ENCODE results near the gene NMT1.

The NMT1 gene

DNA sequence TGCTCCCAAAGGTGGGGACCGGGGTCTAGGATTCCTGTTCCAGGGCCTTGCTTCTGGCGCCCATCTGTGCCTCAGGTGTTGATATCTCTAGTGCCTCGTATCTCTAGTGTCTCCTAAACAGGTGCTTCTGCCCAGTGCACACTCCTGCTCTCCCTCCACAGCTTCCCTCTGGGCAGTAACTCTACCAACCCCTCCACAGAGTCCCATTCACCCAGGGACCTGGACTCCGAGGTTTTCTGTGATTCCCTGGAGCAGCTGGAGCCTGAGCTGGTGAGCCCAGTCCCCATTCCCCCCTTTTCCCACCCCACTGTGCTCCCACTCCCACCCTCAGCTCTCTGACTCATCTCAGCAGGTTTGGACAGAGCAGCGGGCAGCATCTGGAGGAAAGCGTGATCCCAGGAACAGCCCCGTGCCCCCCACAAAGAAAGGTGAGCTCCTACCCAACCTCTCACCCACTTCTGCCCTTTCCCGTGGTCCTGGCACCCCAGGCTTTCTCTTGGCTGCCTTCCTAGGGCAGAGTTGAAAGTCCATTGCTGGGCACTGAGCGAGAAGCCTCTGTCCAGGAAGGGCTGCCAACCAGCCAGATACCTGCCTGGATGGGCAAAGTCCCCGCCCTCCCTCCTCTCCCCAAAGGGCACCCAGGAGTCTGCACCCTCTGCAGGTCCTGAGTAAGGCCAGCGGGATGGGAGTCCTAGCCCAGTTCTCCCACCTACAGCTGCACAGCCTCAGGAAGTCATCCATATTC is 76.6 kb downstream of the NMT1 start:
- no peak for DNase-seq

DNA sequence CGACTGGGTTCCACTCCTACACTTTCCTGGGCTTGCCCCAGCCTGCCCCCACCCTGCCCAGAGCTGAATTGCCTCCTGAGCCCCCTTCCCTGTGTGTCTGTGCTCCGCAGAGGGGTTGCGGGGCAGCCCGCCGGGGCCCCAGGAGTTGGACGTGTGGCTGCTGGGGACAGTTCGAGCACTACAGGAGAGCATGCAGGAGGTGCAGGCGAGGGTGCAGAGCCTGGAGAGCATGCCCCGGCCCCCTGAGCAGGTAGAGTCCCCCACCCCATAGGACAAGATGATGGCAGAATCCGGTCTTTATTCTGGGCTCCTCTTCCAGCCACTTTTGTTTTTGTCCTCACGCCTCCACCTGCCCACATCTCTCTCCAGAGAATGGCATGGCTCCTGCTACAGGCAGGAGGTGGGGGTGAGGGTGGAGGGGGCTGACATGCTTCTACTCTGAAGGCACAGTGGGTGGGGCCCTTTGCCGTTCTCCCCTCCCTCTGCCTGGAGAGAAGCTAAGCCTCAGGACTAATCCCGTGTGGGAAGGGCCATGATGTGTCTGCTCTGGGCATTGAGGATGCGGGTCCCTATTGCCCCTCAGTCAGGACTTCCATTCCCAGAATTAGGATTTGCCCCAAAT is 77.9 kb downstream of the NMT1 start:
- DNase-seq, result no peak

DNA sequence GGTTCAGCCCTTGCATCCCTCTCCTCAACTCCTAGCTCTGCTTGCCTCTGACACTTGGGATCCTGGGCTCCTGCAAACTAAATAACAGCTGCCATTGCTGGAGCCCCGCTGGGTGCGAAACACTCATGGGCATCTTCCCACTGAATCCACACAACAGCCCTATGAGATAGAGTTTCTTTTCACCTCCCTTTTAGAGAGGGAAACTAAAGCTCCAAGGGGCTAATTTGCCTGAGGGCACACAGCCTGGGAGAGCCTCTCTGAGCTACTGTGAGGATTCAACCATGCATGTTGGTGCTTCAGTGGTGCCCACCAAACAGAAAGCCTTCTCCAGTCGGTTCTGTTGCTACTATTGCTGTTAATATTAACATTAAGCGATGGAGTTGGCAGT is 78.4 kb downstream of the NMT1 start:
- DNase-seq, result no peak

DNA sequence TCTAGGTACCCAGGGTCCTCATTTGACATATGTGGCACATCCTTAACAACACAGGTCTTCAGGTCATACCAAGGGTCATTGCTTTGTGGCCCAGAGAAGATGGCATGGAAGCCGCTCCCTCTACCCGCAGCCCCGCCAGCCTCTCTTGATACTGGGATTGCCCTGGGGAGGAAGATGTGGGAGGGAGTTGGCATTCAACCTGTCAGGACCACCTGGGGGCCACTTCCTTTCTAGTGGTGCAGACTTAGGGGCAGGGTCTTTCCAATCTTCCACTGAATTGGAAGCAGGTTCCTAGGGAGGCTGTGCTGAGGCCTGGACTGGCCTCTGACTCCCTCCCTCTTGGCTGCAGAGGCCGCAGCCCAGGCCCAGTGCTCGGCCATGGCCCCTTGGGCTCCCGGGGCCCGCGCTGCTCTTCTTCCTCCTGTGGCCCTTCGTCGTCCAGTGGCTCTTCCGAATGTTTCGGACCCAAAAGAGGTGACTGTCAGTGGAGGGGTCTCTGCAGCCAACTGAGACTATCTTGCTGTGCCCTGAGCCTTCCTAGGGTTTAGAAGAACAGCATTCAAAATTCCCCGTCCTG is 82.1 kb downstream of the NMT1 start:
- DNase-seq, result no peak

DNA sequence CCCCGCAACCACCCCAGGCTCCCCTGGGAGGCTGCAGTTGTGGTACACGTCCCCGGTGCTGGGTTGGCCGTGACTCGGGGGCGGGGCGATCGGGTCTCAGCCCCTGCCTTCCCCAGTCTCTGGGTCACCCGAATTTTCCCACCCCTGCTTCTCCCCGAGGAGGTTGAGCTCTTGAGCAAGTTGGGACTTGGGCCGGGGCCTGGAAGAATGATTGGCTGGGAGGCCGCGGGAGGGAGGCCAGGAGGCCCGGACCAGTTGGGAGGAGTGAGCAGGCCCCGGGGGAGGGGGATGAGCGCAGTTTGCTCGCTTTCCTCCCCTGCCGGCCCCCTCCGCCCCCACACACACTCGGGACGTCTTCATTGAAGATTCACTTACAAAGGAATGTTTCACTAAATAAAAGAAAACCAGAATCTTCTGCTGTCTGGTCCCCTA is 82.7 kb downstream of the NMT1 start:
- DNase-seq, result peak; percentile 90

DNA sequence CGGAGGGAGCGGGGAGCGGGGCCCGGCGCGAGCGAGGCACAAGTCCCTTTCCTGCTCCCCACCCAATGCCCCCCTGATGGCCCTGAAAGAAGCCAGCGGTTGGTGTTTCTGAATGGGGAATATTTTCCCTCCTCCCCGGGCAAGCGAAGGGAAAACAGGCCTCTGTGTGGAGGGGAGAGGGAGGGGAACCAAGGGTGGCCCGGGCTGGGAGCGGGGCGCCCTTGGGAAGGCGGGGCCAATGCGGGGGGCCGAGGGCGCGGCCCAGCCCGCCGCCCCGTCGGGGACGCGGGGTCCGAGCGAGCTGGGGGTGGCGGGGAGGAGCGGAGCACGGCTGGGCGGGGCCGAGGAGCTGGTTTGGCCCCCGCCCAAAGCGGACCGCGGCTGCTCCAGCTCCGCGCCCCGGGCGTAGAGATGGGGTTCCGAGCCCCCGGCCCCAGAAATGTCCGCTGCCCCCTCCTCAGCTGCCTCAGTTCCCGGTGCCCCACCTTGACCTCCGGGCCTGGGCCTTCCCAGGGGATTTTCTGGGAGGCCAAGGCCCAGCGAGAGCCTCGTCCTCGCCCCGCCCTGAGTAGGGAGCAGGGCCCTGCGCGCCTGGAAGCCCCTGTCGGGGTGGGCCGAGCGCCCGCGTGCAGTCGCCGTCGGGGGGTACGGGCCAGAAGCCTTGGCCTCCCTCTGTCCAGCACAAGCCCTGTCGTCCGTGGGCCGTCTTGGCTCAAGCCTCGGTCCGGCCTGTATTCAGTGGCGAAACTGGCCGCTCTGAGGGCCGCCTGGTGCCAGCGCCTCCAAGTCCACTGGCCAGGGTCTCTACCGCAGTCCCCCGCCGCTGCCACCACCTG is 83.3 kb downstream of the NMT1 start:
- DNase-seq, result no peak

DNA sequence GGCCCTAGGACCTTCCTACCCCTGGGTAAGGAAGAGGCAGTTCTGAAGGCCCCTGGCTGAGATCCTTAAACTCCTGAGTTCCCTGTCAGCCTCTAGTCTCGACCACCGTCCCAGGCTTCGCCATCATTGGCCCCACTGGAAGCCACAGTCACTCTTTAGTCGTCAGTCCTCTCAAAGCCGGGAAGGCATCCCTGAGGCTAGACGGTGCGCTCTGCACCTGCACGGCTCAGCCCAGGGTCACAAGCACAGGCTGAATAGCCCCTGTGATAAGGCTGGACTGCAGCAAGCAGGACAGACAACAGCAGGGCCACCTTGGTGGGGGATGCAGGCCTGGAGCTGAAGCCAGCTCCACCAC is 83.9 kb downstream of the NMT1 start:
- DNase-seq, result no peak

DNA sequence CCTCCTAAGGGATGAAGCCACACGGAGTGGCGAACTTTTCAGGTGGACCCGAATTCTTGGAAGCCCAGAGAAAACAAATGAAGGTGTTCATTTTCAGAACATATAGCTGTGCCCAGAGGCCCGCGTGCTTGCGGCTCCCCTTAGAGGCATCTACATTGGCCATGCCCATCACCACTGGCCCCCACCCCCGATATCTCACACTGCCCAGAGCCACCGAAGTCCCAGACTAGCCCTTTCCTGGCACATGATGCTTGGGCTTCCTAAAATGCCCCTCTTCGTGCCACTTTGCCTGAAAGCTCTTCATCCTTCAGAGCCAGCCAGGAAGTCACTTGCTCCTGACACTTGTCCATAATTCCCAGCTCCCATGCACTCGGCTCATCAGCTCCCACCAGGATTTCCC is 85.0 kb downstream of the NMT1 start:
- DNase-seq, result no peak

DNA sequence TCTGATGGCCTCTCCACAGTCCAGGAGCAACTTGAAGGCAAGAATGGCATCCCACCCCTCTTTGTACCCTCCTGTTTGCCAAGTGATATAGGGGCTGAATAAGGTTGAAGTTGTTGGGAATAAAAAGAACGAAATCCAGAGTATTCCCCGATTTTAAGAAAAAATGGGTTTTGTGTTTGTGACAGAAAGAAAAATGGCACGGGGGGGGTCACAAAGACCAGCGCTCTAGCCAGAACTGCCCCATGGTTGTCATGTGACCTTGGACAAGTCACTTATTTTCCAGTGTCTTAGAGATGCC is 85.4 kb downstream of the NMT1 start:
- no peak for DNase-seq

DNA sequence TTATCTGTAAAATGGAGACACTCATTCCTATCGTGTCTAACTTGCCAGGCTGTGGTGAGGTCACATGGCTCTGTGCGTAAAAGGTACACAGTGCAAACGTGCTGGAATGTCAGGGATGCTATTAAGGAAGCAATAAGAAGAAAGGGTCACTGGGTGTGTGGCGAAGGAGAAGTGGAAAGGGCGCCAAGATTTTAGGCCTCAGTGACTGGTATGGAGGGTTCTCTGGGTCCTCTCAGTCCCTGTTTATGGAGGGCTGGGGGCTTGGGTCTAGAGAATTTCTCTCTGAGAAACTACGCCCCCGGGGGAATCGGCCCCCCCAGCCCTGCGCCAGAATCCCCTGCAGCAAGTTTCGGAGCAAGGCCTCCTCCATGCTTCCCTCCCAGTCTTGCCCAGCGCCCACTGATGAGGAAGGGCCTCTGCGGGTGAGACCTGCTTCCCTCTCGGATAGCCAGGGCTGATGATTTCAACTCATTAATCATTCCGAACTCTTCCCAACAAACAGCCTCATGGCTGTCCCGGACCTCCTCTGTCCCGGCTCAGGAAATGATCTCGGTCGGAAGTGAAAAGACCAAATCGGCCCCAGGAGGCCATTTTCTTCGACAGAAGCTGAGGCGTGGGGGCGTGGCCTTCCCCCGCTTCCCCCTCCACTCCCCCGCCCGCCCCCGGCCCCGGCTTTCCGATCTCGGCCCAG is 85.9 kb downstream of the NMT1 start:
- DNase-seq, result peak; percentile 75

DNA sequence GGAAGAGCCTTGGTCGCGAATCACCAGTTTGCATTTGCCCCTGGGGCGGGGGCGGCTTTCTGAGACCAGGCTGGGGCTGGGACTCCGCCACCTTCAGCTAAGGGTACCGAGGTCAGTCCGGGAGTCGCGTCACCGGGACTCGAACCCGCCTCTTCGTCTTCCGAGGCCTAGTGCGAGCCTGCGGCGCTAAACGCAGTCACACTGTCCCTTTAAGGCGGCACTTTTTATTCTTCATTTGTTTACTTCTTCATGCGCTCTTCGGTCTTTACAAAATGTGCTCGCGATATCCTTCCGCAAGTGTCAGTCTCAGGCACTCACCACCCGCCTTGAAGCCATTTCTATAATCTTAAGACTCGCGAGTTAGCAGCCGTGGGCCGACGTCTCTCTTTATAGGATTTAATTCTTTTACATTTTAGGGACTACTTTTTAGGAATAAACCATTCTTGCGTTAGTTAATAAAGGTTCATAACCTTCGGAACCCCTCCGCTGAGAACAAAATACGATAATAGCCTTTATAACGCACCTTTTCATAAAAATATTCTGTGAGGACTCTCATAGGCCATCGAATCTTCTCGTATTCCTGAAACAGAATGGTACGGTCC is 86.6 kb downstream of the NMT1 start:
- DNase-seq, result peak; percentile 95

DNA sequence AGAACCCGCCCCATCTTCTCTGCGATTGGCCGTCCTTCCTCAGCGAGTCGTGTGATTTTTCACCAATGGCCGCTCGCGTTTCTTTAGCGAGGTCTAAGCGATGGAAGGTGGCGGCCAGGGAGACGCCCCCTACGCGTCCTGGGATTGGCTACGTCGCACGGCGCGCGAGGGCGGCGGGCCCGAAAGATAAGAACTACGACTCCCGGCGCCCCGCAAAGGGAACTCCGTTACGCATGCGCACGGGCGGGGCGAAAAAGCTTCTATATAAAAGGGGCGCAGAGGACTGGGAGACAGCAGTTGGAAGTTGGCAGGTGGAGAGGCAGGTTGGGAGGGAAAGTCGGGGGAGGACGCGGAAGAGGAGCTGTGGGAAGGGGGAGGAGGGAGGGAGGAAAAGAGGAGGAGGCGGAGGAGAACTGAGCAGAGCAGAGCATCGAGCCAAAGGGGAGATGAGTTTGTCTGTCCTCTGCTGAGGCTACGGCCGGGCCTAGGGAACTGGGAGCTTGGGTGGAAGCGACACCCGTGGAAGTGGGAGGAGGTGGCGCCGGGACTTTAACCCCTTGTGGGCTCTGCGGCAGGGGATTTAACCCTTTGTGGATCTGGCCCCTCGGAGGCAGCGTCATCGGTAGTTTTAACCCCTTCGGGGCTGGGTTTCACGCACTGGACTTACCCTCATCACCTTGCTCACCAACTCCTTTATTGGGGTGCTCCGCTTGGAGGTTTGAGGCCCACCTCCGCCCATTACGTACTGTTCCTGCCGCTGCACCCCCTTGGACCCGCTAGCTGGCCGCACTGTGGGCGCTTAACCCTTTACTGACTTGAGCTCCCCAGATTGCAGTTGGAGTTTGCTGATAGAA is 87.3 kb downstream of the NMT1 start, which contains the start of gene HEXIM1:
TSS of gene HEXIM1 (plus strand) at position 293 of the 854 bp plus-strand sequence. CDS start 716 bp downstream, outside the sequence.
- peak; percentile 100 for DNase-seq

DNA sequence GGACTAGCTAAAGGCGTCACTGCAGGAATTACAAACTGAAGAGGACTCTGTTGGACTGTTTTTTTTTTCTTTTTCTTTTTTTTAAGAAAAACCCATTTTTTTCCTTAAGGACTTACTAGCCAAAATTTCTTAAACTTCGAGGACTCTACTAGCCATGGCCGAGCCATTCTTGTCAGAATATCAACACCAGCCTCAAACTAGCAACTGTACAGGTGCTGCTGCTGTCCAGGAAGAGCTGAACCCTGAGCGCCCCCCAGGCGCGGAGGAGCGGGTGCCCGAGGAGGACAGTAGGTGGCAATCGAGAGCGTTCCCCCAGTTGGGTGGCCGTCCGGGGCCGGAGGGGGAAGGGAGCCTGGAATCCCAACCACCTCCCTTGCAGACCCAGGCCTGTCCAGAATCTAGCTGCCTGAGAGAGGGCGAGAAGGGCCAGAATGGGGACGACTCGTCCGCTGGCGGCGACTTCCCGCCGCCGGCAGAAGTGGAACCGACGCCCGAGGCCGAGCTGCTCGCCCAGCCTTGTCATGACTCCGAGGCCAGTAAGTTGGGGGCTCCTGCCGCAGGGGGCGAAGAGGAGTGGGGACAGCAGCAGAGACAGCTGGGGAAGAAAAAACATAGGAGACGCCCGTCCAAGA is 88.0 kb downstream of the NMT1 start:
- peak; percentile 86 for DNase-seq

DNA sequence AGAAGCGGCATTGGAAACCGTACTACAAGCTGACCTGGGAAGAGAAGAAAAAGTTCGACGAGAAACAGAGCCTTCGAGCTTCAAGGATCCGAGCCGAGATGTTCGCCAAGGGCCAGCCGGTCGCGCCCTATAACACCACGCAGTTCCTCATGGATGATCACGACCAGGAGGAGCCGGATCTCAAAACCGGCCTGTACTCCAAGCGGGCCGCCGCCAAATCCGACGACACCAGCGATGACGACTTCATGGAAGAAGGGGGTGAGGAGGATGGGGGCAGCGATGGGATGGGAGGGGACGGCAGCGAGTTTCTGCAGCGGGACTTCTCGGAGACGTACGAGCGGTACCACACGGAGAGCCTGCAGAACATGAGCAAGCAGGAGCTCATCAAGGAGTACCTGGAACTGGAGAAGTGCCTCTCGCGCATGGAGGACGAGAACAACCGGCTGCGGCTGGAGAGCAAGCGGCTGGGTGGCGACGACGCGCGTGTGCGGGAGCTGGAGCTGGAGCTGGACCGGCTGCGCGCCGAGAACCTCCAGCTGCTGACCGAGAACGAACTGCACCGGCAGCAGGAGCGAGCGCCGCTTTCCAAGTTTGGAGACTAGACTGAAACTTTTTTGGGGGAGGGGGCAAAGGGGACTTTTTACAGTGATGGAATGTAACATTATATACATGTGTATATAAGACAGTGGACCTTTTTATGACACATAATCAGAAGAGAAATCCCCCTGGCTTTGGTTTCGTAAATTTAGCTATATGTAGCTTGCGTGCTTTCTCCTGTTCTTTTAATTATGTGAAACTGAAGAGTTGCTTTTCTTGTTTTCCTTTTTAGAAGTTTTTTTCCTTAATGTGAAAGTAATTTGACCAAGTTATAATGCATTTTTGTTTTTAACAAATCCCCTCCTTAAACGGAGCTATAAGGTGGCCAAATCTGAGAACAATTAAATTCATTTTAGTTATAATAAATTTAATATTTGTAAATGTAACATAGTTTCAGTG is 88.8 kb downstream of the NMT1 start:
- DNase-seq, result peak; percentile 63

DNA sequence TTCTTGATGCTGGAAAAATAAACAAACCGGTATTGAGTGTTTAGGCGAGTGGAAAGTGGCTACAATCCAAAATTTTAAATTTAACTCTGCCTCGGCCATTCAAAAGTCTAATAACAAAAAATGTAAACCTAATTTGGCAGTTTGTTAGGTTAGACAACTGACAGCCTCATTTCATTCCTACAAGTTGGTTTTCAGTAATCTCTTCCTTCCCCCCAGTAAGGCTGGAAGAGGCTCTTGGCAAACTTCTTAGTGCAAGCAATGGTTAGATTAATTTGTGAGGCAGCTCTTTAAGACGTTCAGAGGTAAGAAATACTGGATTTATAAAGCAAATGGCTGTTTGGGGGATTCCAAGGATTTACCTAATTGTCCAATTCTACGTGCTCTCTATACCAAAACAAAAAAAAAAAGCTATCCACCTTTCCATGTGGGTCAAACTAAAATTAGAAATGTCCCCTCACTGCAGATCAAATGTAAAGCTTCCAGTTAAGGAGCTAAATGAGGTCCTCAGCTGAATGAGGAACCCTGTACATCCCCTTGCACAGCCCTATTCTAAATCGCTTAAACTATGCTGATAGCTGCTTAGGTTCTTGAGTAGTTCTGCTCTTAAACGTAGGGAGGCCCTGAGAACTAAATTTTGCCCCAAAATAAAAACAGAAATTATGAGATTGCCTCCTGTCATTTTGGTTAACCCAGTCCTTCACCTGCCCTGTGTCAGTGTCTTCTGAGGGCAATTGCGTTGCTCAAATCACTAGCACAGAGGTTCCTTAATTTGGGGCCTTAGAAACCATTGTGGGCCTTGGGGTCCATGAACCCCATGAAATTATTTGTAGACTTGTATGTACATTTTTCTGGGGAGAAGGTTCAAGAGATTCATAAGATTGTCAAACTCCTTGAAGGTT is 90.0 kb downstream of the NMT1 start:
- no peak for DNase-seq

DNA sequence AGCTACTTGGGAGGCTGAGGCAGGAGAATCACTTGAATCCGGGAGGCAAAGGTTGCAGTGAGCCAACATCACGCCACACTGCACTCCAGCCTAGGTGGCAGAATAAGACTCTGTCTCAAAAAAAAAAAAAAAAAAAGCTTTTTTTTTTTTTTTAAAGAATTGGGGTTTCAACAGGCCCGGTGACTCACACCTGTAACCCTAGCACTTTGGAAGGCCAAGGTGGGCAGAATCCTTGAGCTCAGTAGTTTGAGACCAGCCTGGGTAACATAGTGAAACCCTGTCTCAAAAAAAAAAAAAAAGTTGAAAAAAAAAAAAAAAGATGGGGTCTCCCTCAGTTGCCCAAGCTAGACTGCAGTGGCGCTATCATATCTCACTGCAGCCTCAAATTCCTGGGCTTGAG is 93.9 kb downstream of the NMT1 start:
- no peak for DNase-seq

DNA sequence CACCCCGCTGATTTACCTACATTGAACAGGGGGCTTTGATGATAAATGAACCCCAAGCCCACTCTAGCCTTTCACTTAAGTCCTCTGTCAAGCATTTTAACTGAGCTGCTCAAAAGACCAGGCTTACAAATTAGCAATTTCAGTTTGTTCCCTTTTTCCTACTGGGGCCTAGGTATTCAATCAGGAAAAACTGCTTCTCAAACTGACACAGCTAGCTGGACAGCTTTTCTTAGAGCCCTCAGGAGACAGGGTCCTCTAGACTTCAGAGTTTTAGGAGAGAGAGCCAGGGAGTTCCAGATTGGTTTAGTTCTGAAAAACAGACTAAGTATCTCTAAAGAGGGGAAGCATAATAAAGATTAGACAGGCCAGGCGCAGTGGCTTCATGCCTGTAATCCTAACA is 94.4 kb downstream of the NMT1 start:
- DNase-seq, result no peak

DNA sequence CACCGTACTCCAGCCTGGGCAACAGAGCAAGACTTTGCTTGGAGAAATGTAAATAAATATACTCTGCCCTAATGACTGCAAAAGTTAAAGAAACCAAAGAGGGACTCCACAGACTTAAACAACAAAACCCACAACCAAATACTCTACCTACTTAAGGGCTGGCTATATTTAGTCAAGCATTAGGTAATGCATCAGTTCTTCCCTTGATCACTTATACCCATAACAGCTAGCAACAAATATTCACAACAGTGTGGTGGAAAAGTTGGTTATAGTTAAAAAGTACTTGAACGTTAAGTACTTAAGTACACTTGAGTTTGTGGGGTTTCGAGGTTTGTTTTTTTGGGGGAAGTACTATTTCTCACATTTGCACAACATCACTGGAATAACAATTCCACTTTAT is 95.1 kb downstream of the NMT1 start:
- DNase-seq, result no peak

Data from fibroblast of skin of back (primary cell).